ENCODE data around the gene SPPL2A. TPM values are rescaled to one million over a fixed set of nuclear protein-coding genes. Genes with fewer than 3 reads are reported as not detected.

SPPL2A gene
- total and polyA plus RNA-seq, 2 donors (not counting 3 experiments of a cell fraction or from before 2014, with no cell fraction given) = 38.8 to 88.7 TPM

GRCh38 chr15:50790778-50791453, 25.4 kb upstream of the SPPL2A start:
- H3K9me1 ChIP-seq (replicated peaks; ENCODE audit: control insufficient read depth, extremely low read depth, insufficient read depth, low read length) = no peaks in the 10 kb centered on the region
- FAIRE-seq (no peak), DNase-seq (ENCODE audit: low read depth, low spot score) (no peak)
- no peak overlapping the region for H2AFZ ChIP-seq (ENCODE audit: low read depth, low read length)
- no peak overlapping the region for H3K9ac ChIP-seq (replicated peaks; ENCODE audit: extremely low read depth, insufficient read depth, low read length)
- H3K36me3 ChIP-seq (ENCODE audit: control insufficient read depth in 2 of 2, extremely low read depth in 1 of 2, insufficient read depth in 2 of 2, low read length in 2 of 2) = no peaks in the 10 kb centered on the region
- H3K4me1 ChIP-seq (ENCODE audit: control insufficient read depth, extremely low read depth, insufficient read depth, low read length) = no peaks in the 10 kb centered on the region
- H3K4me3 ChIP-seq (replicated peaks in 1 of 3; ENCODE audit: insufficient read depth in 1 of 3, low read depth in 1 of 3, low read length in 3 of 3) = no peak overlapping the region
- H3K9me3 ChIP-seq (replicated peaks; ENCODE audit: control insufficient read depth, insufficient read depth, low read length) = no peaks in the 10 kb centered on the region
- dilution Hi-C loops (cut with MboI; ENCODE audit: extremely low pct_ligation_motif_present, low sequenced_read_pairs) (no loop called here), intact Hi-C loops (cut with micrococcal nuclease) (no loop called here)
- no TSS peak for BruUV-seq (replicated peaks)
- CTCF ChIA-PET = no interaction called here
- POLR2A ChIA-PET = no interaction called here
- no peak overlapping the region for H3K4me2 ChIP-seq (ENCODE audit: insufficient read depth, low read length)
- no peaks in the 10 kb centered on the region for H3K79me2 ChIP-seq (ENCODE audit: control insufficient read depth, insufficient read depth, low read length)
- no peaks in the 10 kb centered on the region for H4K20me1 ChIP-seq (replicated peaks; ENCODE audit: control insufficient read depth, extremely low read depth, insufficient read depth, low read length)
- no peaks in the 10 kb centered on the region for H3K27me3 ChIP-seq (ENCODE audit: control insufficient read depth in 2 of 2, insufficient read depth in 2 of 2, low read length in 2 of 2)
- H3K27ac ChIP-seq (ENCODE audit: insufficient read depth, low read depth, low read length) = no peak overlapping the region
- TF ChIP-seq CTCF (IDR thresholded peaks at IDR 0.05; ENCODE audit: extremely low read depth in 1 of 2, insufficient read depth in 1 of 2, low read depth in 1 of 2, low read length in 2 of 2) (no peak), MAX (IDR thresholded peaks at IDR 0.05; ENCODE audit: insufficient read depth, insufficient read length) (no peak), JUN (IDR thresholded peaks at IDR 0.05; ENCODE audit: borderline replicate concordance, insufficient read depth, insufficient read length, low read depth) (no peak), FOS (IDR thresholded peaks at IDR 0.05; ENCODE audit: borderline replicate concordance, insufficient read depth, low read length) (no peak), POLR2AphosphoS5 (IDR thresholded peaks at IDR 0.05; ENCODE audit: insufficient read depth, low read depth, low read length) (no peak)

All from endothelial cell of umbilical vein (primary cell).